AG10803 (cell line): ENCODE data around the gene FRAS1.

Experiments used
- DNase-seq: peaks from one replicate; pipeline ENCODE4 v3.0.0; 2010; ENCODE audit warnings: low read depth
- H3K4me3 ChIP-seq: 2 replicates; pipeline ENCODE4 v1.5.1; 2011; ENCODE audit warnings: mild to moderate bottlenecking, low read length, control low read depth
- TF ChIP-seq, protein P1 (sequence below): conservative IDR thresholded peaks from 2 replicates; pipeline ENCODE4 v1.5.1; 2011; ENCODE audit warnings: mild to moderate bottlenecking, low read length, control low read depth, inconsistent platforms

Gene FRAS1

DNA sequence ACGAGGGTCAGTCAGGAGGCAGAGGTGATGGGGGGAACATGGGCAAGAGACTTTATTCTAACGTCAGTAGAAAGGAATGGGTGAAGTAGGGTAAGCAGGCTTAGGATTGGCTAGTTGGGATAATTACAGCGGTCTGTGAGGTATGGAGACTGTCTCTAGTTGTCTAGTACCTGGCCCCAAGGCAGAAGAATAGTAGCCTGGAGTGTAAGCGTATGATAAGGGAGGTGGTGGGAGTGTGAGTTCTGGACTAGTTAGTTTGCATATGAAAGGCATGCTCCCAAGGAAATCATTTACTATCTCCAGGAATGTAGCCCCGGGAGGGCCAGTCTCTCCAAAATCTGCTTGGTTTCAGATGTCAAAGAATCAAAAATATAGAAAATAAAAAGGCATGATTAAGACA, 274.8 kb downstream of the FRAS1 start:
- DNase-seq: no peak
- TF ChIP-seq, protein P1, sequence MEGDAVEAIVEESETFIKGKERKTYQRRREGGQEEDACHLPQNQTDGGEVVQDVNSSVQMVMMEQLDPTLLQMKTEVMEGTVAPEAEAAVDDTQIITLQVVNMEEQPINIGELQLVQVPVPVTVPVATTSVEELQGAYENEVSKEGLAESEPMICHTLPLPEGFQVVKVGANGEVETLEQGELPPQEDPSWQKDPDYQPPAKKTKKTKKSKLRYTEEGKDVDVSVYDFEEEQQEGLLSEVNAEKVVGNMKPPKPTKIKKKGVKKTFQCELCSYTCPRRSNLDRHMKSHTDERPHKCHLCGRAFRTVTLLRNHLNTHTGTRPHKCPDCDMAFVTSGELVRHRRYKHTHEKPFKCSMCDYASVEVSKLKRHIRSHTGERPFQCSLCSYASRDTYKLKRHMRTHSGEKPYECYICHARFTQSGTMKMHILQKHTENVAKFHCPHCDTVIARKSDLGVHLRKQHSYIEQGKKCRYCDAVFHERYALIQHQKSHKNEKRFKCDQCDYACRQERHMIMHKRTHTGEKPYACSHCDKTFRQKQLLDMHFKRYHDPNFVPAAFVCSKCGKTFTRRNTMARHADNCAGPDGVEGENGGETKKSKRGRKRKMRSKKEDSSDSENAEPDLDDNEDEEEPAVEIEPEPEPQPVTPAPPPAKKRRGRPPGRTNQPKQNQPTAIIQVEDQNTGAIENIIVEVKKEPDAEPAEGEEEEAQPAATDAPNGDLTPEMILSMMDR: no peak
- no peak overlapping the region for H3K4me3 ChIP-seq

- H3K4me3 ChIP-seq: no peak overlapping the region
- no peak for DNase-seq
- TF ChIP-seq, protein P1: no peak
Measured at GRCh38 chr4:78332976-78333375, 275.9 kb downstream of the FRAS1 start.

GRCh38 chr4:78336093-78336943, 279.2 kb downstream of the FRAS1 start:
- TF ChIP-seq, protein P1: no peak
- no peak overlapping the region for H3K4me3 ChIP-seq
- peak; percentile 22 for DNase-seq

GRCh38 chr4:78337244-78338020, 280.3 kb downstream of the FRAS1 start:
- peak; percentile 61 for DNase-seq
- H3K4me3 ChIP-seq: no peak overlapping the region
- TF ChIP-seq, protein P1: no peak

GRCh38 chr4:78342125-78342524, 285.0 kb downstream of the FRAS1 start:
- no peak for DNase-seq
- H3K4me3 ChIP-seq: no peak overlapping the region
- TF ChIP-seq, protein P1: no peak

- no peak overlapping the region for H3K4me3 ChIP-seq
- DNase-seq: no peak
- TF ChIP-seq, protein P1: no peak
Measured at GRCh38 chr4:78343682-78344081, 286.6 kb downstream of the FRAS1 start.

DNA sequence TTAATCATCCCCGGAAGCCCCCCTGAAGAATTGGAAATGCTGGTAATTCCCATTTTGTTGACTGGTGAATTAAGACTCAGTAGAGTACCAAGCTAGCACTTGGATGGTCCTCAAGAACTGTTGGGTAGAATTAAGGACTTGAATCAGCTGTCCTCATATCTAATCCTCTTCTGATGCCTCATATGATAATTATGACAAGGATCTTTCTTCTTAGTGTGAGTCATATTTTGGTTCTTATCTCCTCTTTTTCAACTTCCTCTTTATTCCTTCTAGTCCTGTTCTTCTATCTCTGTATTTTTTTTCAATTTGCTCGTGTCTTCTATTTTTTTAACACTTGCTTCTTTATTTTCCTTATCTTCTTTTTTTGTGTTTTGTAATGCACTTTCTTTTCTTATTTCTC, 288.1 kb downstream of the FRAS1 start:
- DNase-seq: no peak
- no peak overlapping the region for H3K4me3 ChIP-seq
- TF ChIP-seq, protein P1: no peak
